Kidney (tissue), 14 donors: ENCODE results near the gene ARHGAP28. TPM values are rescaled to one million over a fixed set of nuclear protein-coding genes. Genes with fewer than 3 reads are reported as not detected.

ENCODE experiments used
- DNase-seq, 5 donors: peaks; one replicate each; pipeline ENCODE4 v3.0.0-alpha.2; 2013 to 2020
- FAIRE-seq: peaks from 2 replicates; lab custom pipeline; 2012; peaks lifted over from hg19 to GRCh38; lab: Jason Lieb, UNC
- H3K27ac ChIP-seq, 2 donors: one replicate each; pipeline ENCODE4 v1.7.0; 2013; ENCODE audit warnings: low read depth in 2 of 2, low read length in 2 of 2, inconsistent platforms in 1 of 2
- H3K27me3 ChIP-seq: one replicate; pipeline ENCODE4 v1.7.1; 2013; ENCODE audit warnings: low read length, inconsistent platforms; ENCODE audit not compliant: control insufficient read depth, insufficient read depth
- H3K36me3 ChIP-seq, 3 donors: one replicate each; pipeline versions ENCODE4 v1.7.0 to v1.7.1; 2013; ENCODE audit warnings: low read length in 3 of 3, control low read depth in 1 of 3, inconsistent platforms in 1 of 3; ENCODE audit not compliant: insufficient read depth in 3 of 3, control insufficient read depth in 2 of 3
- H3K4me1 ChIP-seq, 3 donors: one replicate each; pipeline versions ENCODE4 v1.7.0 to v1.7.1; 2013; ENCODE audit warnings: low read length in 3 of 3, inconsistent platforms in 1 of 3, low read depth in 1 of 3; ENCODE audit not compliant: control insufficient read depth in 2 of 3, insufficient read depth in 2 of 3
- H3K4me3 ChIP-seq, 3 donors: one replicate each; pipeline versions ENCODE4 v1.7.0 to v1.8.1; 2013; ENCODE audit warnings: low read length in 3 of 3, control low read depth in 1 of 3, inconsistent platforms in 1 of 3
- H3K9ac ChIP-seq, 3 donors: one replicate each; pipeline versions ENCODE4 v1.7.0 to v1.7.1; 2013; ENCODE audit warnings: low read length in 3 of 3, control low read depth in 1 of 3, inconsistent platforms in 1 of 3
- H3K9me3 ChIP-seq, 3 donors: one replicate each; pipeline versions ENCODE4 v1.7.0 to v1.7.1; 2013; ENCODE audit warnings: low read length in 3 of 3, control low read depth in 1 of 3, inconsistent platforms in 1 of 3; ENCODE audit not compliant: control insufficient read depth in 2 of 3, insufficient read depth in 1 of 3
- intact Hi-C: fragments of 100-400 bp; cut with DNase I; formaldehyde crosslinking; loops from one replicate; pipeline ENCODE4 v1.11.1; 2022
- polyA plus RNA-seq: library from polyadenylated mRNA; stranded (reverse); fragments of 350-450 nt; fragmentation: Illumina TruSeq; extraction: RNeasy Lipid Tissue Mini Kit (QIAGEN cat#74804); gene quantifications from one replicate; pipeline ENCODE4 v1.2.3, GENCODE V29; 2014; ENCODE audit warnings: low read depth, low replicate concordance; ENCODE audit not compliant: insufficient read depth
- total RNA-seq: library from RNA; stranded (reverse); fragmentation: NEBNext Ultra II Directional; extraction: Animal tissue kit (Norgen Biotek cat#: 25700); gene quantifications from one replicate; pipeline ENCODE4 v1.2.1, GENCODE V29; 2021
- TF ChIP-seq, protein P1 (sequence below): IDR thresholded peaks from 3 replicates; pipeline ENCODE4 v1.5.1; 2012; ENCODE audit warnings: mild to moderate bottlenecking, moderate library complexity, borderline replicate concordance; ENCODE audit not compliant: insufficient read depth; ENCODE audit errors: extremely low read depth
- donor health status: control.
- donor health status: control.
- donor health status: control.
- donor health status: control.
- donor health status: control.
- donor health status: DM: yes; HTN: yes; CAD: no.
- donor health status: Normal renal cell carcinoma (clear cell type).

Gene ARHGAP28
- total and polyA plus RNA-seq, 2 donors from 2014 or later, result 4.6 TPM

DNA sequence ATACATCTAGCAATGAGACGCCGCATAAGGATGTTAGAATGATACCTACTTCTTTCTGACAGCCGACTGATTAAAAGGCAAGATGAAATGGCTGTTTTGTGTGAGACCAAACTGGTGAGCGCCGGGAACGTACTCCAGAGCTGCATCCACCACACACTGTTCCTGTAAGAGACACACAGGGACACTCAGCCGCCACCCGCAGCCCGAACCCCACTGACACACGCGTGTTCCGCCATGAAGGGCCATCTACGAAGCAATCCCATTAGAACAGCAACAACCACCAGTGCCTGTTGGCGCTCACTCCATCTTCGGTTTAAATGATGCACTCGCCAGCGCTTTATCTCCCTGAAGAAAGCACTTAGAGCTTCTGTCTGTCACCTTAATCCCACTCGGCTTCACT is 225.8 kb downstream of the ARHGAP28 start:
- DNase-seq, result no peak
- H3K9ac ChIP-seq, result no peak overlapping the region
- H3K27ac ChIP-seq, result no peak overlapping the region
- peaks cover 0 to 3% (median 2%) of the 10 kb centered on the region in 3 donors for H3K9me3 ChIP-seq
- TF ChIP-seq, protein P1, sequence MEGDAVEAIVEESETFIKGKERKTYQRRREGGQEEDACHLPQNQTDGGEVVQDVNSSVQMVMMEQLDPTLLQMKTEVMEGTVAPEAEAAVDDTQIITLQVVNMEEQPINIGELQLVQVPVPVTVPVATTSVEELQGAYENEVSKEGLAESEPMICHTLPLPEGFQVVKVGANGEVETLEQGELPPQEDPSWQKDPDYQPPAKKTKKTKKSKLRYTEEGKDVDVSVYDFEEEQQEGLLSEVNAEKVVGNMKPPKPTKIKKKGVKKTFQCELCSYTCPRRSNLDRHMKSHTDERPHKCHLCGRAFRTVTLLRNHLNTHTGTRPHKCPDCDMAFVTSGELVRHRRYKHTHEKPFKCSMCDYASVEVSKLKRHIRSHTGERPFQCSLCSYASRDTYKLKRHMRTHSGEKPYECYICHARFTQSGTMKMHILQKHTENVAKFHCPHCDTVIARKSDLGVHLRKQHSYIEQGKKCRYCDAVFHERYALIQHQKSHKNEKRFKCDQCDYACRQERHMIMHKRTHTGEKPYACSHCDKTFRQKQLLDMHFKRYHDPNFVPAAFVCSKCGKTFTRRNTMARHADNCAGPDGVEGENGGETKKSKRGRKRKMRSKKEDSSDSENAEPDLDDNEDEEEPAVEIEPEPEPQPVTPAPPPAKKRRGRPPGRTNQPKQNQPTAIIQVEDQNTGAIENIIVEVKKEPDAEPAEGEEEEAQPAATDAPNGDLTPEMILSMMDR, result no peak
- H3K4me1 ChIP-seq, result no peaks in the 10 kb centered on the region
- peaks cover 0 to 2% (median 2%) of the 10 kb centered on the region in 3 donors for H3K36me3 ChIP-seq
- no peak for FAIRE-seq
- no peak overlapping the region for H3K4me3 ChIP-seq
- no peaks in the 10 kb centered on the region for H3K27me3 ChIP-seq
- intact Hi-C loops, result no loop called here

DNA sequence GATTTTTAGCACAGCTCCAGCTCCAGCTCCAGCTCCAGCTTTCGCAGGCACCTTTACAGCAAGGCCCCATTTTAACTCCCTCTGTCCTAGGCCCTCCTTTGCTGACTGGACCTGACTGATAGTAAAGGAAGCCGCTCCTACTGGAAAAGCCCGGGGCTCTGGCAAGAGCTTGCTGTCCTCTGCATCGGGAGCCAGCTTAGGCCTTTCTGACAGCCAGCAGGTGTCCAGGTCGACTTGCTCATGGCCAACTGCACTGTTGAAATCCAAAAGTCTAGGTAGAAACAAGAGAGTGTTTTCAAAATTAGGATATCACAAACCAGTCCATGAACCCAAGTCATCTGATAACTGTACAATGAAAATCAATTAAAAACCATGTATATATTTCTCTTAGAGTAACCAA is 227.0 kb downstream of the ARHGAP28 start:
- intact Hi-C loops, result no loop called here
- FAIRE-seq, result no peak
- peaks cover 0 to 3% (median 2%) of the 10 kb centered on the region in 3 donors for H3K36me3 ChIP-seq
- peaks cover 0 to 3% (median 2%) of the 10 kb centered on the region in 3 donors for H3K9me3 ChIP-seq
- DNase-seq, result no peak
- H3K4me3 ChIP-seq, result no peak overlapping the region
- no peak overlapping the region for H3K9ac ChIP-seq
- H3K27ac ChIP-seq, result no peak overlapping the region
- H3K27me3 ChIP-seq, result no peaks in the 10 kb centered on the region
- H3K4me1 ChIP-seq, result no peaks in the 10 kb centered on the region
- TF ChIP-seq, protein P1, result no peak

DNA sequence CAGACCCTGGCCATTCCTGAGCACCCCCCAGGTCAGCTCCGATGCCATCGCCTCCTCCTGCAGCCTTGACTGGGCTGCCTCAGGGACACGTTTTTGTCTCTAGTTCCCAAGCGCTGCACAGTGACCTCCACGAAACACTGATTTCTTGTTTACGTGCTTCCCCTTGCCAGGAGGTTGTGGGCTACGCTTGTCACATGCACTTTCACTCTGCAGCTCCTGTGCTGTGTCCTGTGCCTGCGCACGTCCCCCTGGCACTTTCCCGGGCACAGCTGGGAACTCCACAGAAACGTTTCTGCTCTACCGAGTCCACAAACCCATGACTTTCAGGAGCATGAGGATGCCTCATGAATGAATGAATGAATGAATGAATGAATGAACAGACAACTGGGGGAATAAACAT is 227.5 kb downstream of the ARHGAP28 start:
- peaks cover 0 to 3% (median 2%) of the 10 kb centered on the region in 3 donors for H3K9me3 ChIP-seq
- H3K9ac ChIP-seq, result no peak overlapping the region
- TF ChIP-seq, protein P1, result no peak
- H3K27me3 ChIP-seq, result no peaks in the 10 kb centered on the region
- FAIRE-seq (no peak), DNase-seq (no peak)
- intact Hi-C loops, result no loop called here
- H3K4me3 ChIP-seq, result no peak overlapping the region
- H3K36me3 ChIP-seq, result peaks cover 0 to 3% (median 2%) of the 10 kb centered on the region in 3 donors
- no peak overlapping the region for H3K27ac ChIP-seq
- H3K4me1 ChIP-seq, result no peaks in the 10 kb centered on the region

DNA sequence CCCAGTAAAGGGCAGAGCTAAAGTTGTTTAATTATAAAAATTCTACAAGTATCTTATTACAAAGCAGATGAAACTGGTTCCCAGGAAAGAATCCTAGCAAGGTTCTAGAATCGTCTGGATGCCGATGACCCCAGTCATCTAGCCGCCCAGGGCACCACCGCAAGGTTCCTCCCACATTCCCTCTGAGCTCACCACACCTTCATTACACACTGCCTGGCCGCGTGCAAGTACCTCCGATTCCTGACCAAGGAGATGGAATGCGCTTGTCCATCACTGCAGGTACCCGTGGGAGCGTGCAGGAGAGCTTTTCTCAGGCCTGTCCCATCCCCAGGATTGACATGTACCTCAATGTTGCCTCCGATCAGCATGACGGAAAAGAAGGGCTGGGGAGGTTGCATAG is 229.6 kb downstream of the ARHGAP28 start:
- H3K4me3 ChIP-seq, result no peak overlapping the region
- H3K9ac ChIP-seq, result no peak overlapping the region
- intact Hi-C loops, result no loop called here
- H3K27ac ChIP-seq, result no peak overlapping the region
- no peaks in the 10 kb centered on the region for H3K4me1 ChIP-seq
- DNase-seq (peak in 2 of 5 donors; percentile 10 to 60), FAIRE-seq (no peak)
- peaks cover 0 to 3% (median 2%) of the 10 kb centered on the region in 3 donors for H3K36me3 ChIP-seq
- H3K27me3 ChIP-seq, result no peaks in the 10 kb centered on the region
- TF ChIP-seq, protein P1, result no peak
- H3K9me3 ChIP-seq, result peaks cover 0 to 3% (median 2%) of the 10 kb centered on the region in 3 donors
